Tibial nerve (tissue), 4 donors: ENCODE data around the gene SLC35F2. TPM values are rescaled to one million over a fixed set of nuclear protein-coding genes. Genes with fewer than 3 reads are reported as not detected.

Experiments used
- DNase-seq, 2 donors: peaks; one replicate each; pipeline ENCODE4 v3.0.0-alpha.2; 2019; ENCODE audit warnings: low spot score in 2 of 2
- H3K27ac ChIP-seq, 4 donors: fragments of 200-600 bp; sonication (generic) in 3 of 4; one replicate each; pipeline ENCODE4 v1.5.1; 2017 to 2019; ENCODE audit warnings: mild to moderate bottlenecking in 1 of 4
- H3K27me3 ChIP-seq, 2 donors: fragments of 200-600 bp; sonication (generic) in 1 of 2; one replicate each; pipeline versions ENCODE4 v1.5.1 to v1.6.0; 2017 to 2019
- H3K36me3 ChIP-seq, 3 donors: fragments of 200-600 bp; sonication (generic); one replicate each; pipeline ENCODE4 v1.5.1; 2018 to 2019
- H3K4me1 ChIP-seq, 4 donors: fragments of 200-600 bp; sonication (generic) in 3 of 4; one replicate each; pipeline ENCODE4 v1.5.1; 2017 to 2019
- H3K4me3 ChIP-seq, 4 donors: fragments of 200-600 bp; sonication (generic) in 3 of 4; one replicate each; pipeline ENCODE4 v1.5.1; 2017 to 2019; ENCODE audit warnings: mild to moderate bottlenecking in 1 of 4, moderate library complexity in 1 of 4
- H3K9me3 ChIP-seq, 4 donors: fragments of 200-600 bp; sonication (generic) in 3 of 4; one replicate each; pipeline ENCODE4 v1.5.1; 2017 to 2019
- CTCF ChIP-seq, 5 experiments: fragments of 200-600 bp in 3 of 5; fragments of 450-650 bp in 2 of 5; sonication (generic) in 3 of 5; IDR thresholded peaks; one replicate each; pipeline ENCODE4 v1.5.1; 2016 to 2019; ENCODE audit warnings: antibody characterized with exemption in 5 of 5, mild to moderate bottlenecking in 3 of 5, moderate library complexity in 2 of 5
- EP300 ChIP-seq, 2 donors: sonication (generic); formaldehyde crosslinking; IDR thresholded peaks; one replicate each; pipeline ENCODE4 v1.6.1; 2017; ENCODE audit warnings: antibody characterized with exemption in 2 of 2, mild to moderate bottlenecking in 1 of 2
- POLR2A ChIP-seq, 2 donors: fragments of 450-650 bp; IDR thresholded peaks; one replicate each; pipeline ENCODE4 v1.6.1; 2017; ENCODE audit warnings: antibody characterized with exemption in 2 of 2, mild to moderate bottlenecking in 2 of 2, moderate library complexity in 2 of 2
- WGBS, 2 donors: methylation state at CpG; one replicate each; pipeline ENCODE4 v1.1.5; 2018; 5-methylcytosine and 5-hydroxymethylcytosine counted together
- total RNA-seq, 4 donors: library from RNA; depleted of rRNA; stranded (reverse); fragments of >200 nt; gene quantifications; one replicate each; pipeline ENCODE4 v1.1.0, GENCODE V29; 2016

Gene SLC35F2
- total RNA-seq, 4 donors from 2014 or later: 3.7 to 15.5 (median 5.6) TPM

GRCh38 chr11:107857550-107858216 is 904 bp downstream of the SLC35F2 start:
- no peak for TF ChIP-seq EP300 (IDR thresholded peaks at IDR 0.05)
- TF ChIP-seq POLR2A (IDR thresholded peaks at IDR 0.05): no peak
- no peak for TF ChIP-seq CTCF (IDR thresholded peaks at IDR 0.05)
- no peak for DNase-seq
- H3K27ac ChIP-seq: peak overlapping the region in 3 of 4 donors; percentile 56 to 73 (median 65)
- WGBS, 2 donors: 37 to 39% methylated on average over 15 to 16 of the region's 16 CpGs
- peaks cover 0 to 30% (median 13%) of the 10 kb centered on the region in 4 donors for H3K4me1 ChIP-seq
- peaks cover 0 to 21% of the 10 kb centered on the region in 2 donors for H3K27me3 ChIP-seq
- H3K4me3 ChIP-seq: peak overlapping the region; percentile 43 to 72 (median 63)
- H3K9me3 ChIP-seq: no peaks in the 10 kb centered on the region
- H3K36me3 ChIP-seq: no peaks in the 10 kb centered on the region

- no peak for DNase-seq
- Histone ChIP-seq H3K27me3 (peaks cover 0 to 21% of the 10 kb centered on the region in 2 donors), H3K36me3 (no peaks in the 10 kb centered on the region), H3K27ac (peak overlapping the region in 3 of 4 donors; percentile 26 to 55 (median 33)), H3K9me3 (no peaks in the 10 kb centered on the region), H3K4me3 (no peak overlapping the region), H3K4me1 (peaks cover 0 to 30% (median 13%) of the 10 kb centered on the region in 4 donors)
- WGBS, 2 donors: 25 to 38% methylated on average over 7 of the region's 7 CpGs
- TF ChIP-seq POLR2A (IDR thresholded peaks at IDR 0.05) (no peak), CTCF (IDR thresholded peaks at IDR 0.05) (no peak), EP300 (IDR thresholded peaks at IDR 0.05) (no peak)
Measured at GRCh38 chr11:107856981-107857517, 1.5 kb downstream of the SLC35F2 start.

- 71 to 73% methylated on average over 10 of the region's 10 CpGs for WGBS, 2 donors
- peaks cover 0 to 30% (median 13%) of the 10 kb centered on the region in 4 donors for H3K4me1 ChIP-seq
- H3K27me3 ChIP-seq: peaks cover 0 to 21% of the 10 kb centered on the region in 2 donors
- DNase-seq: no peak
- no peak overlapping the region for H3K4me3 ChIP-seq
- H3K27ac ChIP-seq: peak overlapping the region in 2 of 4 donors; percentile 33 to 55
- no peaks in the 10 kb centered on the region for H3K9me3 ChIP-seq
- TF ChIP-seq EP300 (IDR thresholded peaks at IDR 0.05) (no peak), CTCF (IDR thresholded peaks at IDR 0.05) (no peak), POLR2A (IDR thresholded peaks at IDR 0.05) (no peak)
- no peaks in the 10 kb centered on the region for H3K36me3 ChIP-seq
Measured at GRCh38 chr11:107856180-107856980, 2.2 kb downstream of the SLC35F2 start.

GRCh38 chr11:107853070-107853469 is 5.5 kb downstream of the SLC35F2 start:
- Histone ChIP-seq H3K9me3 (no peaks in the 10 kb centered on the region), H3K36me3 (no peaks in the 10 kb centered on the region), H3K27me3 (peaks cover 0 to 4% of the 10 kb centered on the region in 2 donors), H3K4me3 (no peak overlapping the region), H3K27ac (no peak overlapping the region), H3K4me1 (peaks cover 0 to 12% (median 3%) of the 10 kb centered on the region in 4 donors)
- WGBS, 2 donors: 91 to 97% methylated on average over 6 of the region's 6 CpGs
- DNase-seq: no peak
- no peak for TF ChIP-seq EP300 (IDR thresholded peaks at IDR 0.05)

- H3K4me3 ChIP-seq: no peak overlapping the region
- H3K27ac ChIP-seq: no peak overlapping the region
- H3K4me1 ChIP-seq: peaks cover 0 to 2% (median under 1%) of the 10 kb centered on the region in 4 donors
- no peak for DNase-seq
- TF ChIP-seq CTCF (IDR thresholded peaks at IDR 0.05): no peak
- no peak for TF ChIP-seq POLR2A (IDR thresholded peaks at IDR 0.05)
- no peak for TF ChIP-seq EP300 (IDR thresholded peaks at IDR 0.05)
- WGBS, 2 donors: 77 to 79% methylated on average over 4 of the region's 4 CpGs
- no peaks in the 10 kb centered on the region for H3K36me3 ChIP-seq
- H3K27me3 ChIP-seq: no peaks in the 10 kb centered on the region
- H3K9me3 ChIP-seq: no peaks in the 10 kb centered on the region
Measured at GRCh38 chr11:107851704-107852310, 6.8 kb downstream of the SLC35F2 start.
